Neural cell (in vitro differentiated cells): ENCODE data around the gene BCCIP. TPM values are rescaled to one million over a fixed set of nuclear protein-coding genes. Genes with fewer than 3 reads are reported as not detected.

Experiments
- H2AFZ ChIP-seq: fragments of 200-600, 300-800 bp; sonication (generic), shearing (Covaris generic); 2 replicates; pipeline ENCODE4 v1.6.0; 2014; ENCODE audit warnings: low read depth, mild to moderate bottlenecking, antibody characterized with exemption, low read length, moderate library complexity
- H3F3A ChIP-seq: fragments of 200-600 bp; shearing (Covaris generic); 2 replicates; pipeline ENCODE4 v1.6.1; 2016; ENCODE audit warnings: mild to moderate bottlenecking, moderate library complexity, mixed read lengths, antibody characterized with exemption, low read length; ENCODE audit not compliant: insufficient read depth, poor library complexity, severe bottlenecking
- H3K27ac ChIP-seq: fragments of 200-600, 300-800 bp; sonication (generic), shearing (Covaris generic); 2 replicates; pipeline ENCODE4 v1.5.1; 2014; ENCODE audit warnings: mild to moderate bottlenecking, low read length, moderate library complexity
- H3K27me3 ChIP-seq: fragments of 300-800, 200-600 bp; sonication (generic), shearing (Covaris generic); 2 replicates; pipeline ENCODE4 v1.6.0; 2014; ENCODE audit warnings: mild to moderate bottlenecking, low read depth, low read length, moderate library complexity; ENCODE audit not compliant: insufficient read depth
- H3K36me3 ChIP-seq: fragments of 300-800, 200-600 bp; sonication (generic), shearing (Covaris generic); 2 replicates; pipeline ENCODE4 v1.5.1; 2014; ENCODE audit warnings: mild to moderate bottlenecking, antibody characterized with exemption, low read length, moderate library complexity; ENCODE audit not compliant: insufficient read depth
- H3K4me2 ChIP-seq: fragments of 300-800, 200-600 bp; sonication (generic), shearing (Covaris generic); 2 replicates; pipeline ENCODE4 v1.6.0; 2014; ENCODE audit warnings: mild to moderate bottlenecking, low read length
- H3K4me3 ChIP-seq: fragments of 300-800, 200-600 bp; sonication (generic), shearing (Covaris generic); 2 replicates; pipeline ENCODE4 v1.5.1; 2014; ENCODE audit warnings: mild to moderate bottlenecking, low read length, moderate library complexity
- H3K79me2 ChIP-seq: fragments of 200-600 bp; shearing (Covaris generic); replicated peaks from 2 replicates; pipeline ENCODE4 v1.6.0; 2014; ENCODE audit warnings: mild to moderate bottlenecking, low read length, moderate library complexity; ENCODE audit not compliant: insufficient read depth
- H3K9ac ChIP-seq: fragments of 300-800, 200-600 bp; sonication (generic), shearing (Covaris generic); 2 replicates; pipeline ENCODE4 v1.6.1; 2016; ENCODE audit warnings: mild to moderate bottlenecking, low read length, mixed read lengths
- H3K9me2 ChIP-seq: fragments of 200-600 bp; shearing (Covaris generic); 2 replicates; pipeline ENCODE4 v1.6.1; 2016; ENCODE audit warnings: mild to moderate bottlenecking, low read length, mixed read lengths; ENCODE audit not compliant: insufficient read depth
- H3K9me3 ChIP-seq: fragments of 200-600, 300-800 bp; sonication (generic), shearing (Covaris generic); 2 replicates; pipeline ENCODE4 v1.6.1; 2016; ENCODE audit warnings: mild to moderate bottlenecking, mixed run types, low read length, moderate library complexity, mixed read lengths
- H4K20me1 ChIP-seq: fragments of 200-600 bp; shearing (Covaris generic); 2 replicates; pipeline ENCODE4 v1.6.1; 2016; ENCODE audit warnings: mild to moderate bottlenecking, mixed run types; ENCODE audit not compliant: insufficient read depth
- CTCF ChIP-seq: fragments of 450-650 bp; IDR thresholded peaks from 2 replicates; pipeline ENCODE4 v1.5.1; 2014; ENCODE audit warnings: antibody characterized with exemption, mild to moderate bottlenecking, moderate library complexity; ENCODE audit not compliant: poor library complexity, severe bottlenecking
- EP300 ChIP-seq: fragments of 450-650 bp; conservative IDR thresholded peaks from 2 replicates; pipeline ENCODE4 v1.6.1; 2014; ENCODE audit warnings: antibody characterized with exemption, mild to moderate bottlenecking, moderate library complexity; ENCODE audit not compliant: poor library complexity, severe bottlenecking
- EZH2 ChIP-seq: fragments of 200-600, 300-800 bp; shearing (Covaris generic), sonication (generic); IDR thresholded peaks from 2 replicates; pipeline ENCODE4 v1.6.1; 2014; ENCODE audit warnings: antibody characterized with exemption, low read length, borderline replicate concordance, mild to moderate bottlenecking; ENCODE audit not compliant: insufficient read depth, poor library complexity, severe bottlenecking
- MXI1 ChIP-seq: fragments of 450-650 bp; conservative IDR thresholded peaks from 2 replicates; pipeline ENCODE4 v1.6.1; 2014; ENCODE audit warnings: antibody characterized with exemption, mild to moderate bottlenecking; ENCODE audit not compliant: poor library complexity, severe bottlenecking
- POLR2AphosphoS5 ChIP-seq: IDR thresholded peaks from 2 replicates; pipeline ENCODE4 v1.6.1; 2012
- RAD21 ChIP-seq: fragments of 450-650 bp; conservative IDR thresholded peaks from 2 replicates; pipeline ENCODE4 v1.6.1; 2014; ENCODE audit warnings: antibody characterized with exemption, mild to moderate bottlenecking, moderate library complexity
- SMC3 ChIP-seq: fragments of 450-650 bp; conservative IDR thresholded peaks from 2 replicates; pipeline ENCODE4 v1.6.1; 2014; ENCODE audit warnings: antibody characterized with exemption, mild to moderate bottlenecking, moderate library complexity; ENCODE audit not compliant: poor library complexity
- TAF1 ChIP-seq: IDR thresholded peaks from 2 replicates; pipeline ENCODE4 v1.6.1; 2012; ENCODE audit warnings: low read depth
- polyA plus RNA-seq: library from polyadenylated mRNA; depleted of rRNA; stranded (reverse); fragments of >200 nt; gene quantifications from 2 replicates; pipeline ENCODE4 v1.2.3, GENCODE V29; 2014
- TF ChIP-seq, protein P1 (sequence below): IDR thresholded peaks from 2 replicates; pipeline ENCODE4 v1.6.1; 2012; ENCODE audit warnings: borderline replicate concordance

BCCIP gene
- polyA plus RNA-seq, 1 donor from 2014 or later, result 95.8 TPM

DNA sequence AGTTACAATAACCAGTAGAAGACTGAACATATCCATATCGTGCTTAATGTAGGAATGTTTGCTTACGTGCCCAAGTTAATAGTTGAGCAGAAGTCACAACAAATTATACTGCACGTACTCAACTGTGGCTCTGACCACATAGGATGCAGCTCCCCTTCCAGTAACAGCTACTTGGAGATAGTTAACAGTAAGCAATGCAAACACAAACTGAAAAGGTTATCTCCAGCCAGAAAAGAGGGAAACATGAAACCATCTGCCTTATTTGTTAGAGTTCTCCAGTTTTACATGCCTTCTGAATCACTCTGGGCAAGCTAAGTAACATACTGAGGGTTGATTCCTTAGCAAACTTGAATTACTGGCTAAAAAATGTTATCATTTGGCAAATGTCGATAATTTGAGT, 48.0 kb downstream of the BCCIP start:
- no peak overlapping the region for H3K4me2 ChIP-seq
- no peaks in the 10 kb centered on the region for H3K27me3 ChIP-seq
- H3F3A ChIP-seq, result no peaks in the 10 kb centered on the region
- H4K20me1 ChIP-seq, result no peaks in the 10 kb centered on the region
- H2AFZ ChIP-seq, result no peak overlapping the region
- H3K79me2 ChIP-seq, result peaks cover 3% of the 10 kb centered on the region
- no peak overlapping the region for H3K27ac ChIP-seq
- no peak overlapping the region for H3K4me3 ChIP-seq
- no peaks in the 10 kb centered on the region for H3K9me3 ChIP-seq
- H3K9ac ChIP-seq, result no peak overlapping the region
- H3K9me2 ChIP-seq, result no peaks in the 10 kb centered on the region
- TF ChIP-seq, protein P1, sequence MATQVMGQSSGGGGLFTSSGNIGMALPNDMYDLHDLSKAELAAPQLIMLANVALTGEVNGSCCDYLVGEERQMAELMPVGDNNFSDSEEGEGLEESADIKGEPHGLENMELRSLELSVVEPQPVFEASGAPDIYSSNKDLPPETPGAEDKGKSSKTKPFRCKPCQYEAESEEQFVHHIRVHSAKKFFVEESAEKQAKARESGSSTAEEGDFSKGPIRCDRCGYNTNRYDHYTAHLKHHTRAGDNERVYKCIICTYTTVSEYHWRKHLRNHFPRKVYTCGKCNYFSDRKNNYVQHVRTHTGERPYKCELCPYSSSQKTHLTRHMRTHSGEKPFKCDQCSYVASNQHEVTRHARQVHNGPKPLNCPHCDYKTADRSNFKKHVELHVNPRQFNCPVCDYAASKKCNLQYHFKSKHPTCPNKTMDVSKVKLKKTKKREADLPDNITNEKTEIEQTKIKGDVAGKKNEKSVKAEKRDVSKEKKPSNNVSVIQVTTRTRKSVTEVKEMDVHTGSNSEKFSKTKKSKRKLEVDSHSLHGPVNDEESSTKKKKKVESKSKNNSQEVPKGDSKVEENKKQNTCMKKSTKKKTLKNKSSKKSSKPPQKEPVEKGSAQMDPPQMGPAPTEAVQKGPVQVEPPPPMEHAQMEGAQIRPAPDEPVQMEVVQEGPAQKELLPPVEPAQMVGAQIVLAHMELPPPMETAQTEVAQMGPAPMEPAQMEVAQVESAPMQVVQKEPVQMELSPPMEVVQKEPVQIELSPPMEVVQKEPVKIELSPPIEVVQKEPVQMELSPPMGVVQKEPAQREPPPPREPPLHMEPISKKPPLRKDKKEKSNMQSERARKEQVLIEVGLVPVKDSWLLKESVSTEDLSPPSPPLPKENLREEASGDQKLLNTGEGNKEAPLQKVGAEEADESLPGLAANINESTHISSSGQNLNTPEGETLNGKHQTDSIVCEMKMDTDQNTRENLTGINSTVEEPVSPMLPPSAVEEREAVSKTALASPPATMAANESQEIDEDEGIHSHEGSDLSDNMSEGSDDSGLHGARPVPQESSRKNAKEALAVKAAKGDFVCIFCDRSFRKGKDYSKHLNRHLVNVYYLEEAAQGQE, result no peak
- TF ChIP-seq POLR2AphosphoS5, result no peak
- TF ChIP-seq MXI1, result no peak
- TF ChIP-seq EZH2, result no peak
- TF ChIP-seq CTCF, result no peak
- TF ChIP-seq RAD21, result no peak
- TF ChIP-seq SMC3, result no peak
- no peak for TF ChIP-seq EP300
- TF ChIP-seq TAF1, result no peak
- H3K36me3 ChIP-seq, result no peaks in the 10 kb centered on the region

DNA sequence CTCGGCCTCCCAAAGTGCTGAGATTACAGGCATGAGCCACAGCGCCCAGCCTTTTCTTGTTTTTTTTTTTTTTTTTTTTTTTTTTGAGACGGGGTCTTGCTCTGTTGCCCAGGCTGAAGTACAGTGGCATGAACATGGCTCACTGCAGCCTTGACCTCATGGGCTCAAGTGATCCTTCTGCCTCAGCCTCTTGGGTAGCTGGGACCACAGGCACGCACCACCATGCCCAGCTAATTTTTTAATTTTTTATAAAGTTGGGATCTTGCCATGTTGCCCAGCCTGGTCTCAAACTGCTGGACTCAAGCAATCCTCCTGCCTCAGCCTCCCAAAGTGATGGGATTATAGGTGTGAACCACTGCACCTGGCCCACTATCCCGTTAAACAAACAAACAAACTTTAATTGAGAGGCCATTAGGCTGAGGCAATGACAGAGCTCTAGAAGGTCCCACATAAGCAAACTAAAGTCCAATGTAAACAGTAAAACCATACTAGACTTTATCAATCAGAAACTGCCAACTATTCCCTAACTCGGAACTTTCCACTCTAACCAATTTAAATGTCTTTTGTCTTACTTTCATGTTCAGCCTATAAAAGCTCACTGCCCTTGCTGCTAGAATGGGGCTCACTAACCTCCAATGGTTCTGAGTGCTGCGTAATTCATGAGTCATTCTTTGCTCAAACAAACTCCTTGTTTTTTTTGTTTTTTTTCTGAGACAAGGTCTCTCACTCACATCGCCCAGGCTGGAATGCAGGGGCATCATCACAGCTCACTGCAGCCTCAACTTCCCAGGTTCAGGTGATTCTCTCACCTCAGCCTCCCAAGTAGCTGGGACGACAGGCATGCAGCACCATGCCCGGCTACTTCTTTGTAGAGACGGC, 55.9 kb downstream of the BCCIP start:
- Histone ChIP-seq H3K9ac (no peak overlapping the region), H2AFZ (no peak overlapping the region), H3K4me3 (no peak overlapping the region), H3K27me3 (no peaks in the 10 kb centered on the region), H3K4me2 (no peak overlapping the region), H3K36me3 (no peaks in the 10 kb centered on the region), H3K9me2 (no peaks in the 10 kb centered on the region), H3K79me2 (peaks cover 13% of the 10 kb centered on the region), H4K20me1 (no peaks in the 10 kb centered on the region), H3K9me3 (no peaks in the 10 kb centered on the region), H3F3A (no peaks in the 10 kb centered on the region), H3K27ac (no peak overlapping the region)
- TF ChIP-seq MXI1 (no peak), SMC3 (no peak), RAD21 (no peak), EZH2 (no peak), CTCF (no peak), TAF1 (no peak), EP300 (no peak)
- TF ChIP-seq, protein P1, result no peak
